Right renal pelvis (tissue), 4 donors: ENCODE results near the gene SMAD5. TPM values are rescaled to one million over a fixed set of nuclear protein-coding genes. Genes with fewer than 3 reads are reported as not detected.
A peak's percentile ranks its signal among the peaks of the same experiment; 100 is the strongest.

Experiments
- DNase-seq, 4 donors: peaks; one replicate each; pipeline ENCODE4 v3.0.0-alpha.2; 2013; ENCODE audit warnings: low read depth in 4 of 4, low spot score in 3 of 4, missing footprints in 1 of 4
- polyA plus RNA-seq, 4 donors: library from polyadenylated mRNA; unstranded; fragments of 120-200 nt; gene quantifications; one replicate each; pipeline ENCODE4 v1.2.1, GENCODE V29; 2013; ENCODE audit not compliant: insufficient read length in 4 of 4

The SMAD5 gene
- polyA plus RNA-seq, 4 donors = 58.9 to 79.9 (median 75.3) TPM

DNA sequence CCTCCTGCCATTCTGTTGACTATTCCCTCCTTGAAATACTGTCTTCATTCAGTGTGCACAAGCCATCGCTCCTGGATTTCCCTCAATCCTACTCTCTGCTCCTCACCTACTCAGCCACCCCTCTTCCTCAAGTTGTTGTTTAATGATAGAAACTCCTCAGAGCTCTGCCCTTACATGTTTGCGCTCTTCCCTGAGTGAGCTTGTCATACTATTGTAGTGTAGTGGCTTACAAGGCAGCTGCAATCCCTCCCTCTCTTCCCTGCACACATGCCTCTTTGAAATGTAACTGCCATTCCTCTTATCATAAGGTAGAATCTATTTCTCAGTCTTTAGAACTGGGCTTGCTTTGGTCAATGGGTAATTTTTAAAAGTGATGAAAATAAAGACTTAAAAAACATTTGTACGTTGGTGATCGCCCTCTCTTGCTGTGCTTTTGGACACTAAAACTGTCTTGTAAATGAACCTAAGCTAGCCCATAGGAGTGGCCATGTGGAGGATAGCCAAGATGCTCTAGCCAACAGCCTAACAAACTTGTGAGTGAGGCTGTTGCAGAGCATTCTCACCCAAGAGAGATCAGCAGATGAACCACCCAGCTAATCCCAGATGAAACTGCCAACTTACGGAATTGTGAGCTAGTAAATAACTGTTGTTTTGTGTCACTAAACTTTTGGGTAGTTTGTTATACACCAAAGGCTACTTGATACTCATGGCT lies 18.1 kb upstream of the SMAD5 start:
- DNase-seq = no peak

DNA sequence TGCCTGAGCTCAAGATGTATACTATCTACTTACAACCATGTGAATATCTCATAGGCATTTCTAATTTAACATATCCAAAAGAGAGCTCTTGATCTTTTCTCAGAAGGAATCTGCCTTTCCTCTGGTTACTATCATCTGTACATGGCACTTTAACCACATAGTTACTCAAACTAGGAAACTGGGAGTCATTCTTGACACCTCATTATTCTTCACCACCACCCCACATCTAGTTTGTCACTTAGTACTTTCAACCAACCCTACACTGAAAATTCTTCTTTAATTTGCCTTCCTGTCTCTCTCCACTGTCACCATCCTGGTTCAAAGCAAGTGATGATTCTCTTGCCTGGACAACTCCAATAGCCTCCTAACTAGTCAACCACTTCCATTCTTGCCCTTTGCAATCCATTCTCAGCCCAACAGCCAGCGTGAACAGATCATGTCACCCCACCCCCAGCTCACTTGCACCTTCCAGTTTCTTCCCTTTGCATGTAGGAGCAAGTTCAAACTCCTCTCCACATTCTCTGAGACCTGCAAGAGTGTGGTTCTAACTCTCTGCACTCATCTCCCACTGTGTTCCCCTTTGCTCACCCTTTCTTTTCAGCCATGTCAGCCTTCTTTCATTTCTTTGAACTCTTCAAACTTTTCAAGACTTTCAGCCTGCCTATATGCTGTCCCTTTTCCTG lies 17.3 kb upstream of the SMAD5 start:
- DNase-seq = no peak

DNA sequence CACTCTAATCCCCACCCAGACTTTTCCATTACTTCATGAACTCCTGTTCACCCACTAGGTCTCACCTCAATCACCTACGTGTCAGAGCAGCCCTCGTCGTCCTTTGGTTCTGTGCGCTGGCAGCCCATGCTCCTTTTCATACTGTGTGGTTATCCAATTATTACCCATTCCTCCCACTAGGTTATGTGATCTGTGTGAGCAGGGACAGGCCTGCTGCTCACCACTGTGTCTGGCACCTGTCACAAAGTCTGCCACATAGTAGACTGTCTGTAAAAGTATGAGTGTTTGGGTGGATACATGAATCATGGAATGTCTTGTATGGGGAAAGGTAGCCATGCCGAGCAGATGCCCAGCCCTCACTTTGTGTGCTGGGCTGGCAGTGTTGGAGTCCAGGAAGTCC lies 12.1 kb upstream of the SMAD5 start:
- DNase-seq = no peak

DNA sequence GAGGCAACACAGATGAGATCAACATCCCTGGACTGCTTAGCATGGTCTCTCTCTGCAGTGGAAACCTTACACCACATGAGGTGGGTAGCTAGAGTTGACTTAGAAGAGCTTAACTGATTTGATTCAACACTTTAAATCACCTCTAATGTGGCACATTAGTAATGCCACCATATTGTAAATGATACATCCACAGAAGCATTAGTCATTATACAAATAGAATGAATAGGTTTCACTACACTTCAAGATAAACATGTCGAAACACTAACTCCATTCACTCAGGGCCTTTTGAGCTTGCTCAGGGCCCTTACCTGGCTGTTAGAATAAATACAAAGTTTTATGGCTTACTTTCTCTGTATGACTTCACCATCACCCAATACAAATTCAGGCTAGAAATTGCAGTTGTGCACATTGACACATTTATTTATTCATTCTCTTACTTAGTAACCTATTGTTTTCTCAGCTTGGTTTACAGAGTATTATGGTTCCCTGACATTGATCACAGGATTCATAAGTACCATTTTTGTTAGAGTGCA lies 9.3 kb upstream of the SMAD5 start:
- DNase-seq = no peak

DNA sequence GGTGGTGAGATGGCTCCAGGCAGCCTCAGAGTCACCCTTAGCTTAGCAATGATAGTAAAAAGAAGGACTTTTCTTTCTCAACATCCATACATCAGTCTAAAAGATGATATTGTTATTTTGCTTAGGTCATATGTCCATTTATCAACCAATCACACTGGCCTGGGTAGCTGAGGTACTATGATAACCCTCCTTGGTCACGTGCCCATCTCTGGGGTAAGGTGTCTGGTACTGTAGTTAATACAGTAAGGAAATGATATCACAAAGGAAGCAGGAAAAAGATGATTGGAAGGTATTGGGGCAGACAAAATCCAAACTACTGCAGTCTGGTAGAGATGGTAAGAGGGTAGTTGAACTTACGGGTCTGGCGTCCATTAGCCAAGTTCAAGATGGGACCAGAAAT lies 5.1 kb upstream of the SMAD5 start:
- no peak for DNase-seq

DNA sequence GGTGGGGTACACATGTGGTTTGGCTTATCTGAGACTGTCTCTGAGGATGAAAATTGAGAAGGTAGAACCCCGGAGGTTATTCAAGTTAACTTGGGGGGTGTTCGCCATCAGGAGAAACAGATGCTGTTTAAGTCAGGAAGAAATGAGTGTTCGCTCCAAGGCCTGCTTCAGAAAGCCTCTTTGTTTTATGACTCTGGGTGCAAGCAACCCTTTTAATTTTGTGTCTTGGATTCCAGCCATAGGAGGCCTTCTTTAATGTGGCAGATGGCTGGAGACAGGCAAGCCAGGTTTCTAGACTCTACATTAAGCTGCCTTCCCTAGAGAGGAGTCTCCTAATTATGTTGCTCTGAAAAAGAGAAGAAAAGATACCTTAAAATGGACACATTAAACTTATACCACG lies 4.2 kb upstream of the SMAD5 start:
- DNase-seq = no peak

DNA sequence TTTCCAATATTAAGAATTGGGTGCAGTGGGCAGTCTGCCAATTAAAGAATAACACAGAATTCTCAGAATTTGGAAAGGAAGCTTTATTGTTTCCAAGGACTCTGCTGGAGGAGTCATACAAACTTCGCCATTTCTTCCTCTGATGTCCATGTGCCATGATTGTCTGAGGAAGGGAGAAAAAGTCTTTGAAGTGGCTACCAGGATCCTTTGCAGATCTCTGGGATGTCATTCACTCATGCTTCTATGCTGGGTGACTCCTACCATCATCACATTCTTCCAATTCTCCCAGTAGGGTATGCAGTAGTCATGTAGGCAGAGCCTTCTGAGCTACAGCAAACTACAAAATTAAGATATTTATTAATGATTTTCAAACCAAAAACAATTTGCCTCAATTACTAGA lies 3.2 kb upstream of the SMAD5 start:
- DNase-seq = no peak

DNA sequence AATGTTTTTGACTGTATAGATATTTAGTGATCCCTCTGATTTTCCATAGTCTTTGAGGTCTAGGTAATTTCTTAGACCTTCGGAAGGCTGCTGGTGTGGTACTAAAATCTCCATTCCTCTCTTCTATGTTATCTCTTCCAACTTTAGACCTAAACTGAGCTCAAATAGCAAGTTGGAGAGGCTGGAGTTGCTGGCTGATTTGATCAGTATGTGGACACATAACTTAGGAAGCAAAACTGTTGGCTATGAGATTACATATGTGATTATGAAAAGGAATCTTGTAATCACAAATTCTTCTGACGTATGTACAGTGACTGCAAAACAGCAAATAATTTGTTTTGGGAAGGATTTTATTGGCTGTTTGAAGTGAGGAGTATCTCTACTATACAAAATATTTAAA lies 2.1 kb upstream of the SMAD5 start:
- DNase-seq = no peak

DNA sequence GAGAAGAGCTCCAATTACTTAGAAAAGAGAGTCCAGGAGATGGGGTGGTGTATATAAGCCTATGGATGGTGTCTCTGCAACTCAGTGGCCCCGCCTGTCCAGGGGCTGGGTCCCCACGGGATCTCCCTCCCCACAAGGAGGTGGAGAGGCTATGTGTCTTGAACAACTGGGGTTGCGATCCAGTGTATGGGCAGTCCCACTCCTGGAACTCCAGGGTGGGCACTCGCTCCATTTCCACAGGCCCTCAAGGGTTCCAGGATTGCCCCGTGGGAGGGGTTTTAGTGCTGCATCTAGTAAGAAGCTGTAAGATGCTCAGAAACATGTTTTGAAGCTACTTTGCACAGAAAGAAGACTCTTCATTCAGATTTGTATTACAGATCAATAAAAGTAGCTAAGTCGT lies 558 bp upstream of the SMAD5 start:
- peak in 1 of 4 donors; percentile 16 for DNase-seq

DNA sequence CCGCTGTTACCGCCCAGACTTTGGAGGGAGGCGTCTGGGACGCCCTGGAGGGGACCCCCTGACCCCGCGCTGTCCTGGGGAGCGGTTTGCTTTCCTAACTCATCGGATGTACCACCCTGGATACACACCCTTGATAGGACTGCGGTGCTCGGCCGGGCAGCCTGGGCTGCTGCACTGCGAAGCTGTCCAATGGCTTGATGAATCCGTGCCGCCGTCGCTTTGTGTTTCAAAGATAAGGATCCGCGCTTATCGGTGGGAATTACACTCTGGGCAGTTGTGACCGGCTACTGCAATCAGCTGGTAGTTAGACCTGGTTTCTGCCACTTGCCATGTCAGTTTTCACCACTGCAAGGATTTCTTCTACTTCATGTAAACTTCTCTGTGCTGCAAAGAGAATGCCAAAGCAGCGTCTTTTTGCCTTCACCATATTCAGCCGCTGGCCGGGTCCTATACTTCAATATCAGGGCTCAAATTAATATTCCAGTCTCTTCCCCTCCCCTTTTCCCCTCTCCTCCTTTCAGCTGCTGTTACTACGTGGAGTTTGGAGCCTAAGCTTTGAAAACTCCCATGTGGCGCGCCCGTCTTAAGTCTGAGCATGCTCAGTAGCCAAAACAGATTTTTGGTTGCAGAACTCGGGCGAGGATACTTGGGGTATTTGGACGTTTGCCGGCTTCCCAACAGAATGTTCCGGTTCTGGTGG lies 727 bp downstream of the SMAD5 start:
- DNase-seq = peak in 3 of 4 donors; percentile 48 to 50 (median 49)

DNA sequence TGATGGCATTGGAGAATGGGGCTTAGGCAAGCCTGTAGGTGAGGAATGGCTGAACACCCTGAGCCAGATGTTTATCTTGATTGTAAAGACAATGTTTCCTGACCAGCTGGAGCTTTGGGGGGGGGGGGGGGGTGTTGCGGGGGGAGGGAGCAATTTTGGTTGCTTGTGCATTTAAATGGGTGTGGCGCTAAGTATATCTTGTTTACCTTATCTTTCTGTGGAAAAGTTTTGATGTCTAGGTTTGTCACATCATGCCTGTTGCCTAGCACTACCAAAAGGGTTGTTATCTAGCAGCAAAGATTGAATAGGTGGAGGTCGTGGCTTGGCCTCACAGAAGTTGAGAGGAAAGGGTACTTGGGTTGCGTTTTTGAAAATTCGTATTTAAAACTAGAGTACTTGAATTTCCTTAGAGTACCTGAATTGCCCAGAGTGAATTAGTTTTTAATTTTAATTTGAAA lies 1.3 kb downstream of the SMAD5 start:
- DNase-seq = no peak

DNA sequence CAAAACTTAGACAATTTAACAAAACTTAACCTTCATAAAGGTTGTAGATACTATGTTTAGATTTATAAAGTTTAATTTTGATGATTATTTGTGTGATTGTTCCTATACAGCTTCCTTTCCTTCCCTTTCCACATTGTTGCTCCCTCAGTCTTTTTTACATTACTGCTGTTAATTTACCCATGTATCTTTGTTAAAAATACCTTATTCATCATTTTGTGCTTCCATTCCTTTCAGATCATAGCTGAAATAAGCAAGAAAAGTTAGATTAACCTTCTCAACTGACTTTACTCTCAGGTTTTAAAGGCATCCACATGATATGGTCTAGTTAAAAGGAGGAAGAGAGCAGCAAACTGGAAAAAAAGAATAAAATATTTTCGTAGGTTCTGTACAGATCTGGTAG lies 2.0 kb downstream of the SMAD5 start:
- no peak for DNase-seq

DNA sequence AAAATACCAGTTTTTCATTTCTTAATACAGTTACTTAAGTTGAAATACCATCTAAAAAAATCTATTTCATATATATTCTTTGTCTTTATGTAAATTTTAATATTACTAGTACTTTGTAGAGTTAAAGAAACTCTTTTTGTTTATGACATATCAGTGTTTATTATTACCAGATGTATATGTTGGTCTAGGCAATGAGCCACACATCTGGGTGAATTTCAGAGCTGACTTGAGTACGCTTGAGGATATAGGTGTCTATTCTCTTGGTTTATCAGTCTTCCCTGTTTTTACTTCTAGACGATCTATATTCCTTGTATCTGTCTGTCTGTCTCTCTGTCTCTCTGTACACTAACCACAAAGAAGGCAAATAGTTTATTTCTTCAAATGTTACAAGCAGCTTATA lies 2.9 kb downstream of the SMAD5 start:
- no peak for DNase-seq

DNA sequence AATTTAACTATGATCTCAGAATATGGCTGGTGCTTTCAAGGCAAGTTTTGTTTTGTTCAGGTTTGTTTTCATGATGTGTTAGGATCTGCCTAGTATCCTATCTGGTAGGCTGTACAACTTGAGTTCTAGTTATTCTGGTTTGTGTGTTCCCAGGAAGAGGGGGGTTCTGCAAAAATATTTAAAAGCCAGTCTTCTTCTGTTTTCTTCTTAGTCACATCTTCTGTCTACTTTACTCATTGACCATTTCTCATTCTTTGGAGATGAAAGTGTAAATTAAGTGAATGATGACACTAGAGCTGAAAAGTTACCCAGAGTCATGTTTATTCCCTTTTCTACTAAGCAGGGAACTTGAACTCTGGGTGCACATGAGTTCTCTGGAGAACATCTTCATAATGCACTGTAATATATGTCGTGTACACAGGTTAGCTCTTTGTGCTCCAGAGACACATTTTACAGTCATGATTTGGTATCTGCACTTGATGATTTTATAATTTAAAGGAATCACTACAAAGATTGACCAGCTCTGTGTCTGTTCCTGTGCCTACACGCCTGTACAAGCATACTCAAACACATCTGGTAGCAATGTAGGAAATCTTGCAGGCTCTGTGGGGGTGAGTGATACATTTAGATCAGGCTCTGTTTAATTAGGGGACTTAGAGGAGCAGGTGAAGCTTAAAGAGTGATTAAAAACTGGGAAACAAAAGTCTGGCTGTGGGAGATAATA lies 5.0 kb downstream of the SMAD5 start:
- DNase-seq = no peak

DNA sequence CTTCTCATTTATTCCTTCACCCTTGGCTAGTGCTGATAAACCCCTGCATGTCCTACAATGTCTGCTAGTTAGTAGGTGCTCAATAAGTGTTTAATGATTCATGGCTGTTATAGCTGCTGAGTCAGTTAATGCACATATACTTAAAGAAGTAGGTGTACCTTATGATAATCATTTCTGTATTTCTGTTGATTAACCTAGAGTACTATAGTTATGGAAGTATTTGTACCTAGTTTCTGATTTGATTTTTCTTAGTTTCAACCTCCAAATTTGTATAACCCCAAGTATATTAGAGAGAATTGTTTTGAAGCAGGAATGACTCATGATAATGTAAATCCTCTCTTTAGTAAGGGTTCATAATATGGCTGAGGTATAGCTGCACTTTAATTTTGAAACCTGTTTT lies 8.9 kb downstream of the SMAD5 start:
- no peak for DNase-seq

DNA sequence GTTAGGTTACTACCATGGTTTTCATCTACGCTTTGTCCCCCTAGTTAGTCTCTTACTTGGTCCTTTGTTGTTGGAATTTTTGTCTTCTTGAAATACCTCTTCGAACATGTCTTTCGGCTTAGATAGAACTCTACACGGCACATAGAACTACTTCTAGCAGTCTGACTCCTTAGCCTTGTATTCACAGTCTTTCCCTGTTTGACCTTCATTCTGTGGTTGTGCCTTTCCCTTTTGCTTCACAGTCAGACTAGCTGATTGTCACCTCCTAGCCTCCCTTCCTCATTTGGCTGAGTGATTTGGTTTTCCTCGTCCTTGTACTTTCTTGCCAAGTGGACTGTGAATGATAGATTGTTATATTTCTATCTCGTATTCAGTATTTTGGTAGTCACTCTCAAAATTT lies 10.7 kb downstream of the SMAD5 start:
- DNase-seq = no peak

DNA sequence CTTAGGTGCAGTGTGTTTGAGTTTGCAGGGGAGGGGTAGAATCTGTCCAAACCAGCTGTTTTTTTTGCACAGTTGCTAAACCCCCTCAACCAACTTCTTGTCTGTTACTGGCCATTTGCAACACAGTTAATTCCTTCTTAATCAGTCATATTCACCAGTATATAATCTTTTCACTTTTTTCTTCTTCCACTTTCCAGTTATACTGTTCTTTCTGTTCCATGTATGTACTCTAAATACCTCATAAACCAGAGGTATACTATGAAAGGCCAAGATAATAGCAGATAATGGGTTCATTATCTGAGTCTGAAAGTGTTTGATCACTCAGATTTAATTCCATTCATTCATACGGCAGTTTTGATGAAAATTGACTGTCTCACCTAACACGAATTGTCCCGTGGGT lies 11.1 kb downstream of the SMAD5 start:
- no peak for DNase-seq

DNA sequence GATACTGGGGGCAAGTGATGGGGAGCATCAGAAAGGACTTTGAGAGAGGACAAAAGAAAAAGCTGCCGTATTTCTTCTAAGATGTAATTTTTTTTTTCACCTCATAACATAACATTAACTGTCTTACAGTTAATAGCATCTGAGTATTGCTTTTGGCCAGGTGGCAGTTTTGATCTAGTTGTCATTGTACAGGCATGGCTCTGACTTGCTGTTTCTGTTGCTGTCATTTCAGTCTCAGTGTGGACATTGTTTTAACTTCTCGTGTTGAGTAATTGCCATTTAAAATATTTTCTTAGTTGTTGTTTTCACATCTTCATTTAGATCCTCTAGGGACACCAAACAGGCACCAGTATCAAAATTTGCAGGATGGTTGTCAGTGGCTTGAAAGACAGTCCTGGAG lies 12.4 kb downstream of the SMAD5 start:
- DNase-seq = no peak

DNA sequence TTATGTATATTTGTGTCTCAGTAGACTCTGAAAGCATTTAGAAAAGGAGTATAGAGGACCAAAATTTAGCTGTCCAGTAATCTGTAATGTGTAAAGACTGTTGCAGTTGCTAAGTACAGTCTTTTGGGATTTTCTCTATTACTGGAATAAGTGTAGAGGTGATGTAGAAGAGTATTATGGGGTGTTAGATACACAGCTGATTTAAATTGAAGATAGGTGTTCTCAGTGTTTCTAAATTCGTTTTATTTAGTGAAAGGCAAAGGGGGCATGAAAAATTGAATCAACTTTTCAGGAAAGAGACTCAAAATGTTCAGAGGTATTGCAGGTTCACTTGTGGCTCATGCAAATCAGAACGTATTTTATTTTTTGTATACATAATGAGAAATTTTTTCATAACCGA lies 13.6 kb downstream of the SMAD5 start:
- DNase-seq = no peak

DNA sequence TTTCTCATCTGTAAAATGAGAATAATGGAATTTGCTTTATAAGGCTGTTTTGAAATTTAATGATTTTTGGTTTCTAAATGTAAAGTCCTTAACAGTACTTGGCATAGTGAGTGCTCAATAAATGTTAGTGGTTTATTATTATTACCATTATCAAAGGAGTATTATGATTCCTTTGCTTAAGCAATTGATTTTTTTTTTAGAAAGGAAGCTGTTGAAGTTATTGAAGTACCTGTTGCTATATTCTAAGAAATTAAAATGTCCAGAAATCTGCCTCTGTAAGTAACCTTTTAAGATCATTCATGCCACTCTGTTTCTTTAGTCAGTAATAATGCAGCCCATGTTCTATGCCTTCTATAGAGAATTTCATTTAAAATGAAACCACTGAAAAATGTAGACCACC lies 15.0 kb downstream of the SMAD5 start:
- DNase-seq = no peak

DNA sequence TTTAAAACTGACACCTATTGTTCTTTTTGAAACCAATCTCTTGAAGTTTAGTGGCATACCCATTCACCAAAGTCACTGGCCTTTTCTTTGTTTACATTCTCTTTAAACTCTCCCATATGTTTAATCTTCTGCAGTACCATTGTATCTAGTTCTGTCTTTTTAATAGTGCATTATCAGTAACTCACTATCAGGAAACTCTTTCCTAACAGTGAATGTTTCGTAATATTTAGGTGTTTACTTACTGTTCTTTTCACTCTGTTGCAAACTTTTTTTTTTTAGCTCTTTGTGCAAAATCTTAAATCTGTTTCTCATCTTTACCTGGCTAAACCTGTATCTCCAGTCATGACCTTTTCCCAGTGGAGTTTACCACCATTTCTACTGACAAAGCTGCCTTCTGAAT lies 17.2 kb downstream of the SMAD5 start:
- DNase-seq = no peak
